OCI-LY1 (cell line): ENCODE results near the gene HLF.

Experiments
- H2AFZ ChIP-seq: fragments of 200-600 bp; sonication (generic), shearing (Covaris generic); 2 replicates; pipeline ENCODE4 v1.6.0; 2014; ENCODE audit warnings: antibody characterized with exemption, mild to moderate bottlenecking, low read length
- H3F3A ChIP-seq: fragments of 200-600 bp; sonication (generic), shearing (Covaris generic); 2 replicates; pipeline ENCODE4 v1.6.0; 2014; ENCODE audit warnings: mild to moderate bottlenecking, antibody characterized with exemption, low read length, moderate library complexity; ENCODE audit not compliant: insufficient read depth
- H3K27ac ChIP-seq: fragments of 200-600 bp; sonication (generic); 2 replicates; pipeline ENCODE4 v1.5.1; 2014; ENCODE audit warnings: low read length, mixed run types, mild to moderate bottlenecking, low read depth; ENCODE audit not compliant: poor library complexity, severe bottlenecking
- H3K27me3 ChIP-seq: fragments of 200-600 bp; sonication (generic); 2 replicates; pipeline ENCODE4 v1.6.0; 2014; ENCODE audit warnings: antibody characterized with exemption, mild to moderate bottlenecking, low read length, moderate library complexity; ENCODE audit not compliant: insufficient read depth
- H3K36me3 ChIP-seq: fragments of 200-600 bp; sonication (generic); 2 replicates; pipeline ENCODE4 v1.6.1; 2014; ENCODE audit warnings: mild to moderate bottlenecking, antibody characterized with exemption, low read length, moderate library complexity, mixed read lengths; ENCODE audit not compliant: insufficient read depth
- H3K4me1 ChIP-seq: fragments of 200-600 bp; sonication (generic); 2 replicates; pipeline ENCODE4 v1.5.1; 2014; ENCODE audit warnings: mild to moderate bottlenecking, low read length, moderate library complexity; ENCODE audit not compliant: insufficient read depth, severe bottlenecking
- H3K4me2 ChIP-seq: fragments of 200-600 bp; sonication (generic), shearing (Covaris generic); 2 replicates; pipeline ENCODE4 v1.6.1; 2014; ENCODE audit warnings: low read length
- H3K4me3 ChIP-seq: fragments of 200-600 bp; sonication (generic); 2 replicates; pipeline ENCODE4 v1.5.1; 2014; ENCODE audit warnings: low read length, low read depth, mild to moderate bottlenecking, mixed read lengths; ENCODE audit not compliant: poor library complexity, severe bottlenecking
- H3K79me2 ChIP-seq: fragments of 200-600 bp; shearing (Covaris generic); 2 replicates; pipeline ENCODE4 v1.6.1; 2016; ENCODE audit warnings: mixed run types, low read length, mixed read lengths; ENCODE audit not compliant: insufficient read depth
- H3K9ac ChIP-seq: fragments of 200-600 bp; sonication (generic), shearing (Covaris generic); 2 replicates; pipeline ENCODE4 v1.6.1; 2014; ENCODE audit warnings: mild to moderate bottlenecking, low read length, mixed read lengths
- H3K9me2 ChIP-seq: fragments of 200-600 bp; sonication (generic), shearing (Covaris generic); 2 replicates; pipeline ENCODE4 v1.6.1; 2014; ENCODE audit warnings: low read depth, mild to moderate bottlenecking, low read length, mixed read lengths
- H3K9me3 ChIP-seq: fragments of 200-600 bp; shearing (Covaris generic); 2 replicates; pipeline ENCODE4 v1.6.1; 2014; ENCODE audit warnings: low read length, mixed read lengths
- H4K20me1 ChIP-seq: fragments of 200-600 bp; sonication (generic), shearing (Covaris generic); 2 replicates; pipeline ENCODE4 v1.6.0; 2016; ENCODE audit warnings: mild to moderate bottlenecking, low read length; ENCODE audit not compliant: insufficient read depth
- EZH2 ChIP-seq: fragments of 200-600 bp; sonication (generic), shearing (Covaris generic); IDR thresholded peaks from 2 replicates; pipeline ENCODE4 v1.8.0; 2017; ENCODE audit warnings: borderline replicate concordance, mixed run types, mild to moderate bottlenecking, antibody characterized with exemption, low read length, moderate library complexity, mixed read lengths
- TF ChIP-seq, protein P1 (sequence below): fragments of 200-600 bp; sonication (generic), shearing (Covaris generic); IDR thresholded peaks from 2 replicates; pipeline ENCODE4 v1.5.1; 2017; ENCODE audit warnings: mild to moderate bottlenecking, antibody characterized with exemption, low read length, moderate library complexity, mixed read lengths

The HLF gene

DNA sequence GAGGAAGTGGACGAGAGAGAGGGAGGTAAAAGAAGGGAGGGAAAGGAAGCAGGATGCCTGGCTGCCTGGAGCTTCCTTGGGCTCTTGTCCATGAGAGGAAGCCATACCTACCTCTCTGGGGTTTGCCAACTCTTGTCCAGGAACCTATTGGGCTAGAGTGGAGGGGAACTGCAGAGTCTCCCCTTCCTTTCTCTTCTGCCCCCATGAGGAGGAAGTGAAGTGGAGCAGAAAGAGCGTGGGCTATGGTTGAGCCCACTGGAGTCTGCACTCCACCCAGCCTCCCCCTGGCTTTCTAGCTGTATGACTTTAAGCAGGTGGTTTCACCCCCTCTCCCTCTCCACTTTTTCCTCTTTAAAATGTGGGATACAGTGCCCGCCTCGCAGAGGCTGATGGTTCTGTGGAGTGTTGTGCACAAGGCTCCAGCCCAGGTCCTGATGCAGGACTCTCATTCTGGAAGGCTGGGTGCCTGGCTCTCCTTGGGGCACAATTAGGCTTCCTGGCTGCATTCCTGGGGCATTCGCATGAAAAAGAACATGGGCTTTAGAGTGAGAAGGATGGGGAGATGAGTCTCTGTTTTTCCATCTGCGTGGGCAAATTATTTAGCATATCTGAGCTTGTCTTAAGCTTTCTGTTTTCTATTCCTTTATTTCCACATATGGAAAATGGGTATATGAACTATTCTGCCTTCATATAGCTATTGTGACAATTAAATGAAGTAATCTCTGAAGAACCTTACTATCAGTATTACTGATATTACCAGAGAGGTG lies 40.7 kb downstream of the HLF start:
- Histone ChIP-seq H3K9me3 (no peaks in the 10 kb centered on the region), H3K36me3 (no peaks in the 10 kb centered on the region), H3K79me2 (no peaks in the 10 kb centered on the region), H2AFZ (no peak overlapping the region), H3K4me3 (no peak overlapping the region), H3K27me3 (no peaks in the 10 kb centered on the region), H3K4me2 (no peak overlapping the region), H3K27ac (no peak overlapping the region), H3F3A (no peaks in the 10 kb centered on the region), H3K9me2 (no peaks in the 10 kb centered on the region), H3K9ac (no peak overlapping the region), H4K20me1 (no peaks in the 10 kb centered on the region), H3K4me1 (no peaks in the 10 kb centered on the region)
- TF ChIP-seq, protein P1, sequence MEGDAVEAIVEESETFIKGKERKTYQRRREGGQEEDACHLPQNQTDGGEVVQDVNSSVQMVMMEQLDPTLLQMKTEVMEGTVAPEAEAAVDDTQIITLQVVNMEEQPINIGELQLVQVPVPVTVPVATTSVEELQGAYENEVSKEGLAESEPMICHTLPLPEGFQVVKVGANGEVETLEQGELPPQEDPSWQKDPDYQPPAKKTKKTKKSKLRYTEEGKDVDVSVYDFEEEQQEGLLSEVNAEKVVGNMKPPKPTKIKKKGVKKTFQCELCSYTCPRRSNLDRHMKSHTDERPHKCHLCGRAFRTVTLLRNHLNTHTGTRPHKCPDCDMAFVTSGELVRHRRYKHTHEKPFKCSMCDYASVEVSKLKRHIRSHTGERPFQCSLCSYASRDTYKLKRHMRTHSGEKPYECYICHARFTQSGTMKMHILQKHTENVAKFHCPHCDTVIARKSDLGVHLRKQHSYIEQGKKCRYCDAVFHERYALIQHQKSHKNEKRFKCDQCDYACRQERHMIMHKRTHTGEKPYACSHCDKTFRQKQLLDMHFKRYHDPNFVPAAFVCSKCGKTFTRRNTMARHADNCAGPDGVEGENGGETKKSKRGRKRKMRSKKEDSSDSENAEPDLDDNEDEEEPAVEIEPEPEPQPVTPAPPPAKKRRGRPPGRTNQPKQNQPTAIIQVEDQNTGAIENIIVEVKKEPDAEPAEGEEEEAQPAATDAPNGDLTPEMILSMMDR = no peak
- TF ChIP-seq EZH2 = no peak

DNA sequence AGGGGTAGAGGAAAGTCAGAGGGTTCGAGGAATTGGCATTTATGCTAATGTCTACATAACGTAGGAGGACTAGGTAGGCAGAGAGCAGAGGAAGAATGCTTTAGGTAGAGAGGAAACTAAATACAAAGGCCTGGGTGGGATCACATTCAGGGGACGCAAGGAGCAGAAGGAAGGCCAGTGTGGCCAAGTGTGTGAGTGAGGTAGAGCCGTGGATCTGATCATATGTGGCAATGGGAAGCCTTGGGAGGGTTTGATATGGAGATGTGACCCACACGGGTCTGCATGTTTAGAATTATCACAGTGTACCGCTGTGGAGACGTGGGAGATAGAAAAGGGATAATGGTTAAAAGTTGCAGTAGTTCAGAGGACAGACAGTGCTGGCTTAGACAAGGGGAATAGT lies 43.1 kb downstream of the HLF start:
- H3K4me1 ChIP-seq = no peaks in the 10 kb centered on the region
- H3K9me2 ChIP-seq = no peaks in the 10 kb centered on the region
- no peak overlapping the region for H3K27ac ChIP-seq
- no peak overlapping the region for H2AFZ ChIP-seq
- TF ChIP-seq EZH2 = no peak
- TF ChIP-seq, protein P1 = no peak
- no peaks in the 10 kb centered on the region for H4K20me1 ChIP-seq
- H3K4me2 ChIP-seq = no peak overlapping the region
- no peak overlapping the region for H3K9ac ChIP-seq
- H3K79me2 ChIP-seq = no peaks in the 10 kb centered on the region
- H3K36me3 ChIP-seq = no peaks in the 10 kb centered on the region
- no peak overlapping the region for H3K4me3 ChIP-seq
- H3K27me3 ChIP-seq = no peaks in the 10 kb centered on the region
- H3K9me3 ChIP-seq = no peaks in the 10 kb centered on the region
- H3F3A ChIP-seq = no peaks in the 10 kb centered on the region

DNA sequence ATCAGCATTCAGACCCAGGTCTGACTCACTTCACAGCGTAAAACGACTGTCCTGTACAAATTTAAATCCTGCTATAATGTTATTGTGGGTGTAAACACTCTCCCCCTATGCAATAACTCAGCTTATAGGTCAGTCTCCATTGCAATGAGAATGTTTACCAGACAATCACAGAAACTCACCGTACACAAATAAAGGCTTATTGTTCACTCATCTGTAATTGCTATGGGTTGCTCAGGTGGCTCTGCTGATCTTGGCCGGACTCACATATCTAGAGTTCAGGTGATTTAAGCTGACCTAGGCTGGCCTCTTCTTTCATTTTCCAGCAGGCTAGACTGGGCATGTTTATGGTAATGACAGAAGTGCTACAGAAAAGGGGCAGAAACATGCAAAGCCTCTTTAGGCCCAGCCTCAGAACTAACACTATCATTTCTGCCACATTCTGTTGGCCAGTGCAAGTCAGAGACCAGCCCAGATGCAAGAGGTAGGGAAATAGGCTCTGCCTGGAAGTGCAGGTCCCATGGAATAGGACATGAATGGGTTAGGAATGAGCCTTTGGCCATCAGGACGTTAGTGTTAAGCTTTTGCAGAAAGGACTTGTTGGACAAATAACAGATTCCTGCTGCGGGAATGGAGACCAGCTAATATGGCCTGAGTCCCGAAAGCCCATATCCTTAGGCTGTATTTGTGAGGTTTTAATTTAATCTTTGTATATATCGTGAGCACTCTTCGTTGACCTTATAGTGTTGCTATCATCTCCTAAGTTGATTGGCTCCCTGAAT lies 44.0 kb downstream of the HLF start:
- Histone ChIP-seq H4K20me1 (no peaks in the 10 kb centered on the region), H3K36me3 (no peaks in the 10 kb centered on the region)

More for the DNA sequence above, 44.0 kb downstream of the HLF start:
- Histone ChIP-seq H3K9me3 (no peaks in the 10 kb centered on the region), H3K4me2 (no peak overlapping the region), H2AFZ (no peak overlapping the region), H3K9me2 (no peaks in the 10 kb centered on the region), H3K79me2 (no peaks in the 10 kb centered on the region), H3K4me1 (no peaks in the 10 kb centered on the region), H3F3A (no peaks in the 10 kb centered on the region), H3K27me3 (no peaks in the 10 kb centered on the region), H3K4me3 (no peak overlapping the region), H3K27ac (no peak overlapping the region), H3K9ac (no peak overlapping the region)
- TF ChIP-seq, protein P1 = no peak
- TF ChIP-seq EZH2 = no peak
